HepG2 (cell line): Measurements from ENCODE around the gene EI24. TPM values are rescaled to one million over a fixed set of nuclear protein-coding genes. Genes with fewer than 3 reads are reported as not detected.

Experiments
- BHLHE40 ChIP-seq: IDR thresholded peaks from 2 replicates; pipeline ENCODE4 v1.6.1; 2011; ENCODE audit warnings: low read length, improper control_type of control experiment
- CCAR2 ChIP-seq: fragments of 200-400 bp; formaldehyde crosslinking; optimal IDR thresholded peaks from 2 replicates; pipeline ENCODE3; 2018; ENCODE audit warnings: low read depth, mild to moderate bottlenecking, low read length, moderate library complexity
- CEBPG ChIP-seq: IDR thresholded peaks from 2 replicates; pipeline ENCODE4 v1.6.1; 2016
- HCFC1 ChIP-seq: fragments of 150-350 bp; IDR thresholded peaks from 2 replicates; pipeline ENCODE4 v1.6.1; 2014; ENCODE audit warnings: low read depth, low read length
- HIVEP1 ChIP-seq: sonication (generic); formaldehyde crosslinking; IDR thresholded peaks from 2 replicates; pipeline ENCODE4 v1.4.0; 2020; ENCODE audit warnings: mild to moderate bottlenecking, missing genetic modification reagents
- HNRNPL ChIP-seq: fragments of 200-400 bp; formaldehyde crosslinking; IDR thresholded peaks from 2 replicates; pipeline ENCODE4 v1.6.1; 2017; ENCODE audit warnings: mild to moderate bottlenecking, low read depth, low read length
- HOXA9 ChIP-seq: sonication (generic); formaldehyde crosslinking; IDR thresholded peaks from 2 replicates; pipeline ENCODE4 v1.8.1; 2022; ENCODE audit warnings: missing genetic modification reagents, mild to moderate bottlenecking, moderate library complexity, borderline replicate concordance
- KLF9 ChIP-seq: IDR thresholded peaks from 2 replicates; pipeline ENCODE4 v1.6.1; 2016; ENCODE audit warnings: low read depth
- MTF2 ChIP-seq: sonication (generic); formaldehyde crosslinking; IDR thresholded peaks from 2 replicates; pipeline ENCODE4 v1.5.0; 2020; ENCODE audit warnings: missing genetic modification reagents, borderline replicate concordance
- MXD3 ChIP-seq: IDR thresholded peaks from 2 replicates; pipeline ENCODE4 v1.6.1; 2016; ENCODE audit warnings: mild to moderate bottlenecking, missing biosample characterization, missing genetic modification reagents
- RXRB ChIP-seq: IDR thresholded peaks from 2 replicates; pipeline ENCODE4 v1.6.1; 2016; ENCODE audit warnings: borderline replicate concordance, missing genetic modification reagents, missing compliant biosample characterization
- SNAPC2 ChIP-seq: sonication (generic); formaldehyde crosslinking; IDR thresholded peaks from 2 replicates; pipeline ENCODE4 v1.8.1; 2022; ENCODE audit warnings: mild to moderate bottlenecking, missing genetic modification reagents
- SOX5 ChIP-seq: IDR thresholded peaks from 2 replicates; pipeline ENCODE4 v1.6.1; 2016; ENCODE audit warnings: borderline replicate concordance
- TCF7 ChIP-seq: sonication (generic); IDR thresholded peaks from 2 replicates; pipeline ENCODE4 v1.6.1; 2016; ENCODE audit warnings: antibody characterized with exemption, low read depth
- TGIF2 ChIP-seq: IDR thresholded peaks from 2 replicates; pipeline ENCODE4 v1.6.1; 2016; ENCODE audit warnings: control low read depth, missing compliant biosample characterization
- ZFP90 ChIP-seq: sonication (generic); formaldehyde crosslinking; IDR thresholded peaks from 2 replicates; pipeline ENCODE4 v1.8.0; 2022; ENCODE audit warnings: missing genetic modification reagents, mild to moderate bottlenecking, inconsistent platforms, borderline replicate concordance
- ZMYM4 ChIP-seq: sonication (generic); formaldehyde crosslinking; IDR thresholded peaks from 2 replicates; pipeline ENCODE4 v1.8.1; 2023; ENCODE audit warnings: mild to moderate bottlenecking, missing genetic modification reagents
- ZNF24 ChIP-seq: fragments of 450-650 bp; IDR thresholded peaks from 2 replicates; pipeline ENCODE4 v1.6.1; 2017; ENCODE audit warnings: antibody characterized with exemption, mild to moderate bottlenecking
- ZNF484 ChIP-seq: sonication (generic); formaldehyde crosslinking; IDR thresholded peaks from 2 replicates; pipeline ENCODE4 v1.5.1; 2020; ENCODE audit warnings: mild to moderate bottlenecking, low read depth, missing genetic modification reagents, borderline replicate concordance
- ZNF713 ChIP-seq: sonication (generic); formaldehyde crosslinking; IDR thresholded peaks from 2 replicates; pipeline ENCODE4 v1.4.0; 2020; ENCODE audit warnings: mild to moderate bottlenecking, missing genetic modification reagents
- ZNF776 ChIP-seq: sonication (generic); formaldehyde crosslinking; IDR thresholded peaks from 2 replicates; pipeline ENCODE4 v1.4.0; 2020; ENCODE audit warnings: mild to moderate bottlenecking, missing genetic modification reagents
- ZNF788 ChIP-seq: sonication (generic); formaldehyde crosslinking; IDR thresholded peaks from 2 replicates; pipeline ENCODE4 v1.5.0; 2020; ENCODE audit warnings: mild to moderate bottlenecking, missing genetic modification reagents, borderline replicate concordance
- ZNF878 ChIP-seq: sonication (generic); formaldehyde crosslinking; IDR thresholded peaks from 2 replicates; pipeline ENCODE4 v1.8.1; 2023; ENCODE audit warnings: mild to moderate bottlenecking, missing genetic modification reagents, moderate library complexity
- polyA plus RNA-seq, 8 experiments: library from polyadenylated mRNA; depleted of rRNA in 3 of 8; stranded (reverse) in 7 of 8; unstranded in 1 of 8; fragments of >200 nt; fragmentation: Illumina TruSeq in 4 of 8; extraction: Trizol in 4 of 8; gene quantifications; 2 replicates each; pipeline versions ENCODE4 v1.2.1 to v1.2.3, GENCODE V29; 2011 to 2016; ENCODE audit warnings: low read depth in 4 of 8, missing spikeins in 1 of 8, mixed read lengths in 1 of 8; ENCODE audit not compliant: insufficient read depth in 1 of 8
- total RNA-seq, 5 experiments: library from RNA; depleted of rRNA; stranded (reverse); fragments of >200 nt; fragmentation: Illumina TruSeq; extraction: Trizol; gene quantifications; 2 replicates each; pipeline ENCODE4 v1.2.3, GENCODE V29; 2016; ENCODE audit warnings: low read depth in 1 of 5
- TF ChIP-seq, protein P1 (sequence below): sonication (generic); formaldehyde crosslinking; IDR thresholded peaks from 2 replicates; pipeline ENCODE4 v1.4.0; 2020; ENCODE audit warnings: missing genetic modification reagents
- TF ChIP-seq, protein P2 (sequence below): sonication (generic); formaldehyde crosslinking; IDR thresholded peaks from 2 replicates; pipeline ENCODE4 v1.5.0; 2020; ENCODE audit warnings: missing genetic modification reagents, mild to moderate bottlenecking, borderline replicate concordance
- TF ChIP-seq, protein P3 (sequence below): IDR thresholded peaks from 2 replicates; pipeline ENCODE4 v1.6.1; 2016

The EI24 gene
- total and polyA plus RNA-seq, 2 of the 13 experiments (the other 11 are each of a cell fraction or from before 2014, with no cell fraction given), result 84.7 to 126 TPM

GRCh38 chr11:125592305-125593113 is 23.2 kb downstream of the EI24 start, which contains the start of gene STT3A (continued):
- TF ChIP-seq ZNF24 (no peak), CEBPG (no peak), RXRB (CRISPR knock-in tag) (0 out of 2 replicates have a peak, but pooled peaks have one; percentile 10), HOXA9 (no peak), BHLHE40 (peak; percentile 91), ZMYM4 (CRISPR knock-in tag) (peak; percentile 81), CCAR2 (no peak), MXD3 (CRISPR knock-in tag) (no peak; the same call in 1 of the 2 replicates), ZNF776 (peak; percentile 49; the same call in 1 of the 2 replicates), ZNF878 (CRISPR knock-in tag) (peak; percentile 79), HNRNPL (0 out of 2 replicates have a peak, but pooled peaks have one; percentile 21), TGIF2 (CRISPR knock-in tag) (0 out of 2 replicates have a peak, but pooled peaks have one; percentile 74), TCF7 (no peak), SOX5 (CRISPR knock-in tag) (0 out of 2 replicates have a peak, but pooled peaks have one; percentile 14), HIVEP1 (peak; percentile 73; the same call in 1 of the 2 replicates), ZNF788 (CRISPR knock-in tag) (peak; percentile 41; the same call in 1 of the 2 replicates), HCFC1 (0 out of 2 replicates have a peak, but pooled peaks have one; percentile 30), ZFP90 (no peak; the same call in 1 of the 2 replicates), MTF2 (CRISPR knock-in tag) (no peak), ZNF484 (no peak), SNAPC2 (CRISPR knock-in tag) (no peak), ZNF713 (peak; percentile 65; the same call in 1 of the 2 replicates), KLF9 (CRISPR knock-in tag) (no peak; the same call in 1 of the 2 replicates)
- TF ChIP-seq, protein P1, sequence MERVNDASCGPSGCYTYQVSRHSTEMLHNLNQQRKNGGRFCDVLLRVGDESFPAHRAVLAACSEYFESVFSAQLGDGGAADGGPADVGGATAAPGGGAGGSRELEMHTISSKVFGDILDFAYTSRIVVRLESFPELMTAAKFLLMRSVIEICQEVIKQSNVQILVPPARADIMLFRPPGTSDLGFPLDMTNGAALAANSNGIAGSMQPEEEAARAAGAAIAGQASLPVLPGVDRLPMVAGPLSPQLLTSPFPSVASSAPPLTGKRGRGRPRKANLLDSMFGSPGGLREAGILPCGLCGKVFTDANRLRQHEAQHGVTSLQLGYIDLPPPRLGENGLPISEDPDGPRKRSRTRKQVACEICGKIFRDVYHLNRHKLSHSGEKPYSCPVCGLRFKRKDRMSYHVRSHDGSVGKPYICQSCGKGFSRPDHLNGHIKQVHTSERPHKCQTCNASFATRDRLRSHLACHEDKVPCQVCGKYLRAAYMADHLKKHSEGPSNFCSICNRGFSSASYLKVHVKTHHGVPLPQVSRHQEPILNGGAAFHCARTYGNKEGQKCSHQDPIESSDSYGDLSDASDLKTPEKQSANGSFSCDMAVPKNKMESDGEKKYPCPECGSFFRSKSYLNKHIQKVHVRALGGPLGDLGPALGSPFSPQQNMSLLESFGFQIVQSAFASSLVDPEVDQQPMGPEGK (CRISPR knock-in tag), result no peak; the same call in 1 of the 2 replicates
- TF ChIP-seq, protein P2, sequence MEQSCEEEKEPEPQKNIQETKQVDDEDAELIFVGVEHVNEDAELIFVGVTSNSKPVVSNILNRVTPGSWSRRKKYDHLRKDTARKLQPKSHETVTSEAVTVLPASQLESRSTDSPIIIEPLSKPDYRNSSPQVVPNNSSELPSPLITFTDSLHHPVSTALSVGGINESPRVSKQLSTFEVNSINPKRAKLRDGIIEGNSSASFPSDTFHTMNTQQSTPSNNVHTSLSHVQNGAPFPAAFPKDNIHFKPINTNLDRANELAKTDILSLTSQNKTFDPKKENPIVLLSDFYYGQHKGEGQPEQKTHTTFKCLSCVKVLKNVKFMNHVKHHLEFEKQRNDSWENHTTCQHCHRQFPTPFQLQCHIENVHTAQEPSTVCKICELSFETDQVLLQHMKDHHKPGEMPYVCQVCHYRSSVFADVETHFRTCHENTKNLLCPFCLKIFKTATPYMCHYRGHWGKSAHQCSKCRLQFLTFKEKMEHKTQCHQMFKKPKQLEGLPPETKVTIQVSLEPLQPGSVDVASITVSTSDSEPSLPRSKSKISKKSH (CRISPR knock-in tag), result no peak
- TF ChIP-seq, protein P3, sequence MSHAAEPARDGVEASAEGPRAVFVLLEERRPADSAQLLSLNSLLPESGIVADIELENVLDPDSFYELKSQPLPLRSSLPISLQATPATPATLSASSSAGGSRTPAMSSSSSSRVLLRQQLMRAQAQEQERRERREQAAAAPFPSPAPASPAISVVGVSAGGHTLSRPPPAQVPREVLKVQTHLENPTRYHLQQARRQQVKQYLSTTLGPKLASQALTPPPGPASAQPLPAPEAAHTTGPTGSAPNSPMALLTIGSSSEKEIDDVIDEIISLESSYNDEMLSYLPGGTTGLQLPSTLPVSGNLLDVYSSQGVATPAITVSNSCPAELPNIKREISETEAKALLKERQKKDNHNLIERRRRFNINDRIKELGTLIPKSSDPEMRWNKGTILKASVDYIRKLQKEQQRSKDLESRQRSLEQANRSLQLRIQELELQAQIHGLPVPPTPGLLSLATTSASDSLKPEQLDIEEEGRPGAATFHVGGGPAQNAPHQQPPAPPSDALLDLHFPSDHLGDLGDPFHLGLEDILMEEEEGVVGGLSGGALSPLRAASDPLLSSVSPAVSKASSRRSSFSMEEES, result peak; percentile 94
